ENCODE results near the gene CDC14C. TPM values are rescaled to one million over a fixed set of nuclear protein-coding genes. Genes with fewer than 3 reads are reported as not detected.
"Not testable (repeated sequence)": the region's sequence is repeated elsewhere in the genome, so short reads cannot be mapped to it uniquely, and the experiment has no call there.

Gene CDC14C
- polyA plus RNA-seq, 1 experiment: not detected

- Histone ChIP-seq H3K36me3 (ENCODE audit: control insufficient read depth, insufficient read depth, low read length) (no peaks in the 10 kb centered on the region), H3K27me3 (ENCODE audit: control insufficient read depth, insufficient read depth, low read length) (no peaks in the 10 kb centered on the region), H3K4me3 (ENCODE audit: low read depth, low read length) (no peak overlapping the region)
- TF ChIP-seq, protein P1, sequence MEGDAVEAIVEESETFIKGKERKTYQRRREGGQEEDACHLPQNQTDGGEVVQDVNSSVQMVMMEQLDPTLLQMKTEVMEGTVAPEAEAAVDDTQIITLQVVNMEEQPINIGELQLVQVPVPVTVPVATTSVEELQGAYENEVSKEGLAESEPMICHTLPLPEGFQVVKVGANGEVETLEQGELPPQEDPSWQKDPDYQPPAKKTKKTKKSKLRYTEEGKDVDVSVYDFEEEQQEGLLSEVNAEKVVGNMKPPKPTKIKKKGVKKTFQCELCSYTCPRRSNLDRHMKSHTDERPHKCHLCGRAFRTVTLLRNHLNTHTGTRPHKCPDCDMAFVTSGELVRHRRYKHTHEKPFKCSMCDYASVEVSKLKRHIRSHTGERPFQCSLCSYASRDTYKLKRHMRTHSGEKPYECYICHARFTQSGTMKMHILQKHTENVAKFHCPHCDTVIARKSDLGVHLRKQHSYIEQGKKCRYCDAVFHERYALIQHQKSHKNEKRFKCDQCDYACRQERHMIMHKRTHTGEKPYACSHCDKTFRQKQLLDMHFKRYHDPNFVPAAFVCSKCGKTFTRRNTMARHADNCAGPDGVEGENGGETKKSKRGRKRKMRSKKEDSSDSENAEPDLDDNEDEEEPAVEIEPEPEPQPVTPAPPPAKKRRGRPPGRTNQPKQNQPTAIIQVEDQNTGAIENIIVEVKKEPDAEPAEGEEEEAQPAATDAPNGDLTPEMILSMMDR (IDR thresholded peaks at IDR 0.05; ENCODE audit: insufficient read depth, low read depth, low read length): no peak
- POLR2A ChIA-PET: no interaction called here
- CTCF ChIA-PET: interaction anchor here (1.2 kb wide), 1 partner anchor 10 kb away, joined by 3 read pairs; no protein-coding TSS in a partner anchor
- DNase-seq (ENCODE audit: low read depth): no peak
These were observed 29.8 kb upstream of the CDC14C start for GRCh38 chr7:48894574-48894973.

GRCh38 chr7:48899932-48900331 is 24.4 kb upstream of the CDC14C start:
- H3K27me3 ChIP-seq (ENCODE audit: control insufficient read depth, insufficient read depth, low read length): no peaks in the 10 kb centered on the region
- CTCF ChIA-PET: no interaction called here
- POLR2A ChIA-PET: no interaction called here
- DNase-seq (ENCODE audit: low read depth): no peak
- H3K36me3 ChIP-seq (ENCODE audit: control insufficient read depth, insufficient read depth, low read length): no peaks in the 10 kb centered on the region
- H3K4me3 ChIP-seq (ENCODE audit: low read depth, low read length): no peak overlapping the region
- TF ChIP-seq, protein P1 (IDR thresholded peaks at IDR 0.05; ENCODE audit: insufficient read depth, low read depth, low read length): no peak

GRCh38 chr7:48901966-48902365 is 22.4 kb upstream of the CDC14C start:
- no peak overlapping the region for H3K4me3 ChIP-seq (ENCODE audit: low read depth, low read length)
- H3K36me3 ChIP-seq (ENCODE audit: control insufficient read depth, insufficient read depth, low read length): no peaks in the 10 kb centered on the region
- ChIA-PET POLR2A (no interaction called here), CTCF (no interaction called here)
- no peak for DNase-seq (ENCODE audit: low read depth)
- no peaks in the 10 kb centered on the region for H3K27me3 ChIP-seq (ENCODE audit: control insufficient read depth, insufficient read depth, low read length)
- TF ChIP-seq, protein P1 (IDR thresholded peaks at IDR 0.05; ENCODE audit: insufficient read depth, low read depth, low read length): no peak

GRCh38 chr7:48904975-48905374 is 19.4 kb upstream of the CDC14C start:
- H3K36me3 ChIP-seq (ENCODE audit: control insufficient read depth, insufficient read depth, low read length): no peaks in the 10 kb centered on the region
- no peaks in the 10 kb centered on the region for H3K27me3 ChIP-seq (ENCODE audit: control insufficient read depth, insufficient read depth, low read length)
- DNase-seq (ENCODE audit: low read depth): no peak
- ChIA-PET POLR2A (no interaction called here), CTCF (no interaction called here)
- H3K4me3 ChIP-seq (ENCODE audit: low read depth, low read length): no peak overlapping the region
- TF ChIP-seq, protein P1 (IDR thresholded peaks at IDR 0.05; ENCODE audit: insufficient read depth, low read depth, low read length): no peak

- CTCF ChIA-PET; DNase-seq (ENCODE audit: low read depth); POLR2A ChIA-PET; H3K4me3 ChIP-seq (ENCODE audit: low read depth, low read length); H3K36me3 ChIP-seq (ENCODE audit: control insufficient read depth, insufficient read depth, low read length); H3K27me3 ChIP-seq (ENCODE audit: control insufficient read depth, insufficient read depth, low read length): not testable (repeated sequence)
These were observed 18.7 kb upstream of the CDC14C start for GRCh38 chr7:48905686-48906085.

DNA sequence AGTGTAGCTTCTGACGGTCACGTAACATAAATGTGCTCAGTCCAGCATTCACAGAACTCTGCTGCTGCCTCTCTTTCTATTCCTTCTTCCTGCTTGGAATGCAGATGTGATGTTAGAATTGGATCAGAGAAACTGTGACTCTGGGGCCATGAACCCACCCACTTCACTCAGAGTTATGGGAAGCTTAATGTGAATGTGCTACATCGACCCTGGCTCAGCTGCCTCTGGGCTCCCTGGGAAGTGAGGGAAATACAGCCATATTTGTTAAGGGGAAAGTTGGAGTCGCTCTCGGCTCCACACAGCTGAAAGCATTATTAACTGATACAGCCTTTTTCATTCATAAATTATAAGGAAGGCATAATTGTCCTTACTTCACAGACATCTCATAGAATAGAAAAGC is 14.5 kb upstream of the CDC14C start:
- CTCF ChIA-PET; H3K4me3 ChIP-seq (ENCODE audit: low read depth, low read length); POLR2A ChIA-PET; DNase-seq (ENCODE audit: low read depth); H3K36me3 ChIP-seq (ENCODE audit: control insufficient read depth, insufficient read depth, low read length); H3K27me3 ChIP-seq (ENCODE audit: control insufficient read depth, insufficient read depth, low read length): not testable (repeated sequence)

Data from BJ (cell line).